ENCODE data around the gene BMP7.

DNA sequence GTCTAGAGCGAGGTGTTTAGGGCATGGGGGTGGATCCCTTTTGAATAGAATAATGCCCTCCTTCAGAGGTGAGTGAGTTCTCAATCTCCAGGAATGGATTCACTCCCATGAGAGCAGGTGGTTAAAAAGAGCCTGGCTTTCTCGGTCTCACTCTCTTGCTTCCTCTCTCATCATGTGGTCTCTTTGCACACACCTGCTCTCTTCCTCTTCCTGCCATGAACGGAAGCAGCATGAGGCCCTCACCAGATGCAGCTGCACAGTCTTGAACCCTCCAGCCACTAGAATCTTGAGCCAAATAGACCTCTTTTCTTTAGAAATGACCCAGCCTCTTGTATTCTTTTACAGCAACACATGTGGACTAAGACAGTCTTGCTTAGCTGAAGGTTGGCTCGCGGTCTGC lies 119.3 kb downstream of the BMP7 start:
- TF ChIP-seq POLR2AphosphoS5 (IDR thresholded peaks at IDR 0.05; ENCODE audit: low read depth, low read length) (no peak), TAF1 (IDR thresholded peaks at IDR 0.05; ENCODE audit: borderline replicate concordance, low read depth, low read length) (no peak), POLR2A (IDR thresholded peaks at IDR 0.05; ENCODE audit: low read depth, low read length) (no peak)
